Gastrocnemius medialis (tissue), 4 donors: Measurements from ENCODE around the gene CAMTA1. TPM values are rescaled to one million over a fixed set of nuclear protein-coding genes. Genes with fewer than 3 reads are reported as not detected.

Experiments
- ATAC-seq, 2 donors: fragments of 150-250 bp; one replicate each; pipeline ENCODE4 v1.9.1; 2016
- DNase-seq, 2 donors: peaks; one replicate each; pipeline ENCODE4 v3.0.0-alpha.2; 2019
- H3K27ac ChIP-seq, 4 donors: fragments of 200-600 bp; sonication (generic); 1 replicate in 1 of 4; 2 replicates in 3 of 4; pipeline ENCODE4 v1.5.1; 2016 to 2018; ENCODE audit warnings: mild to moderate bottlenecking in 2 of 4, moderate library complexity in 1 of 4
- H3K27me3 ChIP-seq, 3 donors: fragments of 200-600 bp; sonication (generic) in 2 of 3; 1 replicate in 1 of 3; 2 replicates in 2 of 3; pipeline versions ENCODE4 v1.5.1 to v1.6.0; 2016 to 2019; ENCODE audit warnings: mild to moderate bottlenecking in 1 of 3, moderate library complexity in 1 of 3
- H3K36me3 ChIP-seq, 2 donors: fragments of 200-600 bp; sonication (generic) in 1 of 2; one replicate each; pipeline ENCODE4 v1.5.1; 2017 to 2018
- H3K4me1 ChIP-seq, 2 donors: fragments of 200-600 bp; sonication (generic) in 1 of 2; one replicate each; pipeline ENCODE4 v1.5.1; 2016 to 2017; ENCODE audit warnings: mild to moderate bottlenecking in 2 of 2
- H3K4me3 ChIP-seq, 4 donors: fragments of 200-600 bp; sonication (generic) in 3 of 4; 1 replicate in 1 of 4; 2 replicates in 3 of 4; pipeline ENCODE4 v1.5.1; 2016 to 2019; ENCODE audit warnings: mild to moderate bottlenecking in 2 of 4
- H3K9me3 ChIP-seq, 3 donors: fragments of 200-600 bp; sonication (generic) in 2 of 3; 1 replicate in 1 of 3; 2 replicates in 2 of 3; pipeline ENCODE4 v1.5.1; 2016 to 2019
- POLR2A ChIP-seq, 2 donors: fragments of 450-650 bp; IDR thresholded peaks; one replicate each; pipeline ENCODE4 v1.6.1; 2017; ENCODE audit warnings: antibody characterized with exemption in 2 of 2, mild to moderate bottlenecking in 2 of 2, moderate library complexity in 2 of 2
- in situ Hi-C, 4 donors: fragments of 200-750 bp; cut with MboI; loops; one replicate each; pipeline versions ENCODE4 v1.15.0 to v1.8.0; 2017; ENCODE audit warnings: low sequenced_read_pairs in 4 of 4
- intact Hi-C: fragments of 100-400 bp; cut with DNase I; formaldehyde crosslinking; loops from one replicate; pipeline ENCODE4 v1.15.1; 2023; ENCODE audit warnings: low total_unique reads
- total RNA-seq, 4 donors: library from RNA; depleted of rRNA; stranded (reverse); fragments of >200 nt; gene quantifications; one replicate each; pipeline versions ENCODE4 v1.1.0 to v1.2.3, GENCODE V29; 2016
- TF ChIP-seq, protein P1 (sequence below), 5 experiments: fragments of 450-650 bp in 3 of 5; fragments of 200-600 bp in 2 of 5; sonication (generic) in 2 of 5; IDR thresholded peaks in 4 of 5; conservative IDR thresholded peaks in 1 of 5; 1 replicate in 4 of 5; 2 replicates in 1 of 5; pipeline ENCODE4 v1.5.1; 2016 to 2019; ENCODE audit warnings: antibody characterized with exemption in 5 of 5, mild to moderate bottlenecking in 3 of 5, moderate library complexity in 3 of 5

CAMTA1 gene
- total RNA-seq, 4 donors from 2014 or later, result 60.5 to 113 (median 70.4) TPM

GRCh38 chr1:7208647-7209180, 423.5 kb downstream of the CAMTA1 start:
- in situ Hi-C loops, result no loop called here
- Histone ChIP-seq H3K27ac (no peak overlapping the region), H3K27me3 (peaks cover 0 to 3% (median 0%) of the 10 kb centered on the region in 3 donors), H3K4me3 (no peak overlapping the region), H3K9me3 (no peaks in the 10 kb centered on the region), H3K4me1 (no peaks in the 10 kb centered on the region), H3K36me3 (no peaks in the 10 kb centered on the region)
- ATAC-seq (no peak), DNase-seq (no peak)
- TF ChIP-seq, protein P1, sequence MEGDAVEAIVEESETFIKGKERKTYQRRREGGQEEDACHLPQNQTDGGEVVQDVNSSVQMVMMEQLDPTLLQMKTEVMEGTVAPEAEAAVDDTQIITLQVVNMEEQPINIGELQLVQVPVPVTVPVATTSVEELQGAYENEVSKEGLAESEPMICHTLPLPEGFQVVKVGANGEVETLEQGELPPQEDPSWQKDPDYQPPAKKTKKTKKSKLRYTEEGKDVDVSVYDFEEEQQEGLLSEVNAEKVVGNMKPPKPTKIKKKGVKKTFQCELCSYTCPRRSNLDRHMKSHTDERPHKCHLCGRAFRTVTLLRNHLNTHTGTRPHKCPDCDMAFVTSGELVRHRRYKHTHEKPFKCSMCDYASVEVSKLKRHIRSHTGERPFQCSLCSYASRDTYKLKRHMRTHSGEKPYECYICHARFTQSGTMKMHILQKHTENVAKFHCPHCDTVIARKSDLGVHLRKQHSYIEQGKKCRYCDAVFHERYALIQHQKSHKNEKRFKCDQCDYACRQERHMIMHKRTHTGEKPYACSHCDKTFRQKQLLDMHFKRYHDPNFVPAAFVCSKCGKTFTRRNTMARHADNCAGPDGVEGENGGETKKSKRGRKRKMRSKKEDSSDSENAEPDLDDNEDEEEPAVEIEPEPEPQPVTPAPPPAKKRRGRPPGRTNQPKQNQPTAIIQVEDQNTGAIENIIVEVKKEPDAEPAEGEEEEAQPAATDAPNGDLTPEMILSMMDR (IDR thresholded peaks at IDR 0.05 in 4 of 5, conservative IDR thresholded peaks at IDR 0.05 in 1 of 5), result no peak
- no peak for TF ChIP-seq POLR2A (IDR thresholded peaks at IDR 0.05)
- intact Hi-C loops, result no loop called here

- ATAC-seq, result no peak
- Histone ChIP-seq H3K4me3 (no peak overlapping the region), H3K4me1 (no peaks in the 10 kb centered on the region), H3K27ac (no peak overlapping the region), H3K36me3 (no peaks in the 10 kb centered on the region), H3K9me3 (no peaks in the 10 kb centered on the region), H3K27me3 (peaks cover 0 to 3% (median 0%) of the 10 kb centered on the region in 3 donors)
- no peak for DNase-seq
- intact Hi-C loops (no loop called here), in situ Hi-C loops (no loop called here)
- TF ChIP-seq, protein P1 (IDR thresholded peaks at IDR 0.05 in 4 of 5, conservative IDR thresholded peaks at IDR 0.05 in 1 of 5), result no peak
- TF ChIP-seq POLR2A (IDR thresholded peaks at IDR 0.05), result no peak
These were observed 424.1 kb downstream of the CAMTA1 start for GRCh38 chr1:7209336-7209735.

DNA sequence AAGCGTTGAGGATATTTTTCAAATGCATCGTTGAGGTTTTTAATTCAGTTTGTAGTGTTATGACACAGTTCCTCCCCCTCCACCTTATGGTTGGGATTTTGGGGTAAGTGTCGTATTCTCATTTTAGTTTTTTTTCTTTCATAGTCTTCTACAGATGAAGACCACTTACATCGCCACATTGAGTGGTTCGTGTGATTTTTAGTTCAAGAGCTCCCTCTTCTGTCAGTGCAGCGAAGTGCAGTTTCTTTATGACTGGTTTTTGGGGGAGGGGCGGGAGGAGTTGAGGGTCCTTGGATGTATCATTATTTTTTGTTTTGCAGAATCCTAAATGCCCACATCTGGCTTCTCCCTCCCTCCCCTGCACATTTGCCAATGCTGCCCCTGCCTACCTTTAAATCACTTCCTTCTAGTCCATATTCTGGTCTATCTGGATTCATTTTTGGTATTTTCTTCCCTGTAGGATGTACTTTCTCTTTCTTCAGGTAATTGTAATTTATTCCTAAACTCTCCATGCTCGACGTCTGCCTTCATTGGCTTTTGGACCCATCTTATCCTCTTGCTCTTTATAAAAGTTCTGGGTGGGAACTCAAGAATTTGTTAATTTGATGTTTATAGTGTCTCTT, 433.1 kb downstream of the CAMTA1 start:
- in situ Hi-C loops, result loop anchor here in 3 of 4 donors (5.0 to 10.0 kb wide), 2 partner anchors 494 to 496 kb away; no protein-coding TSS in a partner anchor
- TF ChIP-seq POLR2A (IDR thresholded peaks at IDR 0.05), result no peak
- TF ChIP-seq, protein P1 (IDR thresholded peaks at IDR 0.05 in 4 of 5, conservative IDR thresholded peaks at IDR 0.05 in 1 of 5), result peak; percentile 62 to 78 (median 71)
- no peak for DNase-seq

GRCh38 chr1:7219031-7219430, 433.8 kb downstream of the CAMTA1 start:
- DNase-seq, result no peak
- H3K4me1 ChIP-seq, result no peaks in the 10 kb centered on the region
- H3K4me3 ChIP-seq, result no peak overlapping the region
- H3K9me3 ChIP-seq, result no peaks in the 10 kb centered on the region
- no peak overlapping the region for H3K27ac ChIP-seq
- no peak for ATAC-seq
- H3K27me3 ChIP-seq, result no peaks in the 10 kb centered on the region
- in situ Hi-C loops (loop anchor here in 3 of 4 donors (5.0 to 10.0 kb wide), 2 partner anchors 494 to 497 kb away; no protein-coding TSS in a partner anchor), intact Hi-C loops (loop anchor here (5.0 kb wide), 2 partner anchors 177 to 667 kb away; partner anchors contain the start of gene NOL9)
- TF ChIP-seq, protein P1 (IDR thresholded peaks at IDR 0.05 in 4 of 5, conservative IDR thresholded peaks at IDR 0.05 in 1 of 5), result no peak
- TF ChIP-seq POLR2A (IDR thresholded peaks at IDR 0.05), result no peak
- no peaks in the 10 kb centered on the region for H3K36me3 ChIP-seq

More for the DNA sequence above, 433.1 kb downstream of the CAMTA1 start:
- H3K27ac ChIP-seq, result no peak overlapping the region
- no peaks in the 10 kb centered on the region for H3K36me3 ChIP-seq
- H3K9me3 ChIP-seq, result no peaks in the 10 kb centered on the region
- intact Hi-C loops, result loop anchor here (1.0 to 5.0 kb wide), 3 partner anchors 176 to 666 kb away; partner anchors contain the start of gene NOL9
- H3K27me3 ChIP-seq, result no peaks in the 10 kb centered on the region
- peak in 1 of 2 donors; percentile 45 for ATAC-seq
- no peak overlapping the region for H3K4me3 ChIP-seq
- H3K4me1 ChIP-seq, result no peaks in the 10 kb centered on the region
